Prostate gland (tissue), 2 donors: Measurements from ENCODE around the gene CFAP20DC. TPM values are rescaled to one million over a fixed set of nuclear protein-coding genes. Genes with fewer than 3 reads are reported as not detected.

ENCODE experiments used
- DNase-seq: peaks from one replicate; pipeline ENCODE4 v3.0.0-alpha.2; 2019; ENCODE audit warnings: low spot score
- H3K27ac ChIP-seq, 2 donors: fragments of 200-600 bp; sonication (generic); 2 replicates each; pipeline ENCODE4 v1.5.1; 2017 to 2019
- H3K27me3 ChIP-seq: fragments of 200-600 bp; sonication (generic); replicated peaks from 2 replicates; pipeline ENCODE4 v1.5.1; 2019; ENCODE audit not compliant: insufficient read depth
- H3K36me3 ChIP-seq, 2 donors: fragments of 200-600 bp; sonication (generic); 1 replicate in 1 of 2; 2 replicates in 1 of 2; pipeline versions ENCODE4 v1.5.1 to v1.8.1; 2017 to 2019
- H3K4me1 ChIP-seq: fragments of 200-600 bp; sonication (generic); replicated peaks from 2 replicates; pipeline ENCODE4 v1.5.1; 2019
- H3K4me3 ChIP-seq, 2 donors: fragments of 200-600 bp; sonication (generic); 2 replicates each; pipeline ENCODE4 v1.5.1; 2017 to 2019
- H3K9me3 ChIP-seq: fragments of 200-600 bp; sonication (generic); 2 replicates; pipeline ENCODE4 v1.5.1; 2017
- CTCF ChIP-seq, 4 experiments: fragments of 200-600 bp in 2 of 4; fragments of 450-650 bp in 2 of 4; sonication (generic) in 2 of 4; IDR thresholded peaks; 1 replicate in 3 of 4; 2 replicates in 1 of 4; pipeline ENCODE4 v1.5.1; 2016 to 2019; ENCODE audit warnings: antibody characterized with exemption in 4 of 4, mild to moderate bottlenecking in 2 of 4, moderate library complexity in 2 of 4
- POLR2A ChIP-seq: fragments of 450-650 bp; IDR thresholded peaks from one replicate; pipeline ENCODE4 v1.6.1; 2016; ENCODE audit warnings: antibody characterized with exemption, mild to moderate bottlenecking
- POLR2AphosphoS5 ChIP-seq: sonication (generic); formaldehyde crosslinking; IDR thresholded peaks from one replicate; pipeline ENCODE4 v1.6.1; 2017; ENCODE audit warnings: antibody characterized with exemption
- WGBS: methylation state at CpG from one replicate; pipeline ENCODE4 v1.1.5; 2018; 5-methylcytosine and 5-hydroxymethylcytosine counted together
- intact Hi-C: fragments of 100-400 bp; cut with DNase I; formaldehyde crosslinking; loops from one replicate; pipeline ENCODE4 v1.14.2; 2022
- total RNA-seq, 2 donors: library from RNA; depleted of rRNA; stranded (reverse); fragments of >200 nt; gene quantifications; one replicate each; pipeline ENCODE4 v1.1.0, GENCODE V29; 2016

The CFAP20DC gene
- total RNA-seq, 2 donors from 2014 or later, result 0.36 to 8.3 TPM

GRCh38 chr3:58793938-58794337 is 255.9 kb downstream of the CFAP20DC start:
- intact Hi-C loops, result no loop called here
- H3K27me3 ChIP-seq, result no peaks in the 10 kb centered on the region
- TF ChIP-seq POLR2AphosphoS5 (no peak), CTCF (IDR thresholded peaks at IDR 0.05) (no peak), POLR2A (no peak)
- no peak overlapping the region for H3K4me3 ChIP-seq
- DNase-seq, result no peak
- WGBS, result 84% methylated on average over 3 of the region's 3 CpGs
- H3K9me3 ChIP-seq, result no peaks in the 10 kb centered on the region
- no peak overlapping the region for H3K27ac ChIP-seq
- no peaks in the 10 kb centered on the region for H3K36me3 ChIP-seq
- H3K4me1 ChIP-seq, result no peaks in the 10 kb centered on the region

- 71% methylated on average over 2 of the region's 2 CpGs for WGBS
- H3K4me3 ChIP-seq, result no peak overlapping the region
- no peak for DNase-seq
- no peaks in the 10 kb centered on the region for H3K4me1 ChIP-seq
- intact Hi-C loops, result no loop called here
- H3K9me3 ChIP-seq, result no peaks in the 10 kb centered on the region
- no peak for TF ChIP-seq POLR2A
- no peak for TF ChIP-seq POLR2AphosphoS5
- TF ChIP-seq CTCF (IDR thresholded peaks at IDR 0.05), result no peak
- no peaks in the 10 kb centered on the region for H3K36me3 ChIP-seq
- H3K27me3 ChIP-seq, result no peaks in the 10 kb centered on the region
- no peak overlapping the region for H3K27ac ChIP-seq
Observed at GRCh38 chr3:58792921-58793451, 256.8 kb downstream of the CFAP20DC start.

GRCh38 chr3:58789385-58789784 is 260.4 kb downstream of the CFAP20DC start:
- Histone ChIP-seq H3K27ac (no peak overlapping the region), H3K4me1 (no peaks in the 10 kb centered on the region), H3K36me3 (no peaks in the 10 kb centered on the region), H3K27me3 (no peaks in the 10 kb centered on the region), H3K4me3 (no peak overlapping the region), H3K9me3 (no peaks in the 10 kb centered on the region)
- intact Hi-C loops, result no loop called here
- TF ChIP-seq POLR2A (no peak), CTCF (IDR thresholded peaks at IDR 0.05) (no peak), POLR2AphosphoS5 (no peak)
- no peak for DNase-seq

- Histone ChIP-seq H3K36me3 (no peaks in the 10 kb centered on the region), H3K27me3 (no peaks in the 10 kb centered on the region), H3K4me3 (no peak overlapping the region), H3K4me1 (no peaks in the 10 kb centered on the region), H3K27ac (no peak overlapping the region), H3K9me3 (no peaks in the 10 kb centered on the region)
- no peak for DNase-seq
- 62% methylated on average over 6 of the region's 6 CpGs for WGBS
- intact Hi-C loops, result no loop called here
- TF ChIP-seq POLR2A (no peak), CTCF (IDR thresholded peaks at IDR 0.05) (no peak), POLR2AphosphoS5 (no peak)
Observed at GRCh38 chr3:58784888-58785287, 264.9 kb downstream of the CFAP20DC start.

GRCh38 chr3:58784425-58784824 is 265.4 kb downstream of the CFAP20DC start:
- no peaks in the 10 kb centered on the region for H3K9me3 ChIP-seq
- H3K36me3 ChIP-seq, result no peaks in the 10 kb centered on the region
- no peaks in the 10 kb centered on the region for H3K4me1 ChIP-seq
- 78% methylated on average over 4 of the region's 4 CpGs for WGBS
- no peak for DNase-seq
- H3K27me3 ChIP-seq, result no peaks in the 10 kb centered on the region
- H3K27ac ChIP-seq, result no peak overlapping the region
- intact Hi-C loops, result no loop called here
- TF ChIP-seq POLR2AphosphoS5 (no peak), CTCF (IDR thresholded peaks at IDR 0.05) (no peak), POLR2A (no peak)
- H3K4me3 ChIP-seq, result no peak overlapping the region
